ENCODE data around the gene FBXL16.

DNA sequence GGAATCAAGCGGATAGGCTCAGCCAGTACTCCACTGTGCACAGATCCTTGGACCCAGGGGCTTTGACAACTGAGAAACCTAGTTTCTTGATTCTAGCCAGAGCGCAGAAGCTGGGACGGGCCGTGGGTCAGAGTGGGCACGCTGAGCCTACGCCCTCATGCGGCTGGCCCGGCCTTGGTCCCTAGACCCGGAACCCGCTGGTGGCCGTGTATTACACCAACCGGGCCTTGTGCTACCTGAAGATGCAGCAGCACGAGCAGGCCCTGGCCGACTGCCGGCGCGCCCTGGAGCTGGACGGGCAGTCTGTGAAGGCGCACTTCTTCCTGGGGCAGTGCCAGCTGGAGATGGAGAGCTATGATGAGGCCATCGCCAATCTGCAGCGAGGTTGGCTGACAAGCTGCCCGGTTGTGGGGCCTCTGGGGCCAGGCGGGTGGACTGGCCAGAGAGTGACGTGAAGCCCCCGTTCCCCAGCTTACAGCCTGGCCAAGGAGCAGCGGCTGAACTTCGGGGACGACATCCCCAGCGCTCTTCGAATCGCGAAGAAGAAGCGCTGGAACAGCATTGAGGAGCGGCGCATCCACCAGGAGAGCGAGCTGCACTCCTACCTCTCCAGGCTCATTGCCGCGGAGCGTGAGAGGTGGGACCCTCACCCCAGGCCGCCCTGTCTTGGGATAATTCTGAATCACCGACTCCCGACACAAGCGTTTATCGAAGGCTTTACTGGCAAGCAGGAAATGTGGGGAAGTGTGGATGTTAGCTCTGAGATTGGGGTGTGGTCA is 24.4 kb downstream of the FBXL16 start:
- no peak; the same call in 1 of the 2 replicates for TF ChIP-seq POLR2AphosphoS5 (IDR thresholded peaks at IDR 0.05; ENCODE audit: low read depth, low read length)
- TF ChIP-seq POLR2A (IDR thresholded peaks at IDR 0.05; ENCODE audit: low read depth, low read length): no peak
- no peak for TF ChIP-seq TAF1 (IDR thresholded peaks at IDR 0.05; ENCODE audit: borderline replicate concordance, low read depth, low read length)
